ENCODE results near the gene CLEC7A. TPM values are rescaled to one million over a fixed set of nuclear protein-coding genes. Genes with fewer than 3 reads are reported as not detected.

CLEC7A gene
- total RNA-seq, 4 donors from 2014 or later = 1.1 to 40.7 (median 3.6) TPM

DNA sequence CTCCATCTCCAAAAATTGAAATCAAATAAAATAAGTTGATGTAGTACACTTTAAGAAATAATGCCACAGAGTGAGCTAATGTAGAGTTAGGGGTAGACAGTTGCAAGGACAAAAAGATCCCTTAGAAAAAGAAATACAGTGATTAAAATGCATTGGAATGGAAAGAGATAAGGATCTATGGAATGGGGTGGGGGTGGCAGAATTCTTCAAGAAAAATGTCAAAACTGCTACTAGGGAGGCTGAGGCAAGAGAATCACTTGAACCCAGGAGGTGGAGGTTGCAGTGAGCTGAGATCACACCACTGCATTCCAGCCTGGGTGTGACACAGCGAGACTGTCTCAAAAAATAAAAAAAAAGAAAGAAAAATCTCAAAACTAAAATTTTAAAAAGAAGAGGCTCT, 35.4 kb upstream of the CLEC7A start:
- intact Hi-C loops (cut with DNase I; ENCODE audit: low total_unique reads) = no loop called here
- in situ Hi-C loops (cut with MboI; ENCODE audit: low sequenced_read_pairs in 4 of 4) = no loop called here
- no peaks in the 10 kb centered on the region for H3K4me1 ChIP-seq
- DNase-seq (no peak), ATAC-seq (no peak)
- H3K4me3 ChIP-seq = no peak overlapping the region
- H3K36me3 ChIP-seq = no peaks in the 10 kb centered on the region
- TF ChIP-seq, protein P1, sequence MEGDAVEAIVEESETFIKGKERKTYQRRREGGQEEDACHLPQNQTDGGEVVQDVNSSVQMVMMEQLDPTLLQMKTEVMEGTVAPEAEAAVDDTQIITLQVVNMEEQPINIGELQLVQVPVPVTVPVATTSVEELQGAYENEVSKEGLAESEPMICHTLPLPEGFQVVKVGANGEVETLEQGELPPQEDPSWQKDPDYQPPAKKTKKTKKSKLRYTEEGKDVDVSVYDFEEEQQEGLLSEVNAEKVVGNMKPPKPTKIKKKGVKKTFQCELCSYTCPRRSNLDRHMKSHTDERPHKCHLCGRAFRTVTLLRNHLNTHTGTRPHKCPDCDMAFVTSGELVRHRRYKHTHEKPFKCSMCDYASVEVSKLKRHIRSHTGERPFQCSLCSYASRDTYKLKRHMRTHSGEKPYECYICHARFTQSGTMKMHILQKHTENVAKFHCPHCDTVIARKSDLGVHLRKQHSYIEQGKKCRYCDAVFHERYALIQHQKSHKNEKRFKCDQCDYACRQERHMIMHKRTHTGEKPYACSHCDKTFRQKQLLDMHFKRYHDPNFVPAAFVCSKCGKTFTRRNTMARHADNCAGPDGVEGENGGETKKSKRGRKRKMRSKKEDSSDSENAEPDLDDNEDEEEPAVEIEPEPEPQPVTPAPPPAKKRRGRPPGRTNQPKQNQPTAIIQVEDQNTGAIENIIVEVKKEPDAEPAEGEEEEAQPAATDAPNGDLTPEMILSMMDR (IDR thresholded peaks at IDR 0.05 in 4 of 5, conservative IDR thresholded peaks at IDR 0.05 in 1 of 5) = no peak
- TF ChIP-seq POLR2A (IDR thresholded peaks at IDR 0.05) = no peak
- H3K27me3 ChIP-seq = no peaks in the 10 kb centered on the region
- H3K9me3 ChIP-seq = no peaks in the 10 kb centered on the region
- no peak overlapping the region for H3K27ac ChIP-seq

DNA sequence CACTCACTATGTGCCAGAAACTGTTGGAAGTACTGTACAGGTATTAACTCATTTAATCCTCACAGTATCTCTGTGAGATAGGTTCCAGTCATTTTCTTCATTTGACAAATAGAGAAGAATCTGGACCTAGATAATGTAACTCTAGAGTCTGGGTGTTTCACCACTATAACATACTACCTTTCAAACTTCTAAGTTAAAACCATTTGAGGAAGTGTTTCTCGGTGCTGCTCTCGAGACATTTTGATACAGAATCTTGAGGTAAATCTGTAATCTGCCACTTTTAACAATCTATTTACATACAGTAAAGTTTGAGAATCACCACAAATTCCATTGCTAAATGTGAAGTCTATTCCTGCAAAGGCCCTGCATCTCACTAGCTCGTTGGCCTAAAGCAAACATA, 33.1 kb upstream of the CLEC7A start:
- ATAC-seq (no peak), DNase-seq (no peak)
- intact Hi-C loops (cut with DNase I; ENCODE audit: low total_unique reads) (no loop called here), in situ Hi-C loops (cut with MboI; ENCODE audit: low sequenced_read_pairs in 4 of 4) (no loop called here)
- Histone ChIP-seq H3K4me1 (no peaks in the 10 kb centered on the region), H3K27me3 (no peaks in the 10 kb centered on the region), H3K27ac (no peak overlapping the region), H3K36me3 (no peaks in the 10 kb centered on the region), H3K9me3 (no peaks in the 10 kb centered on the region), H3K4me3 (no peak overlapping the region)
- TF ChIP-seq POLR2A (IDR thresholded peaks at IDR 0.05) = no peak
- TF ChIP-seq, protein P1 (IDR thresholded peaks at IDR 0.05 in 4 of 5, conservative IDR thresholded peaks at IDR 0.05 in 1 of 5) = no peak

DNA sequence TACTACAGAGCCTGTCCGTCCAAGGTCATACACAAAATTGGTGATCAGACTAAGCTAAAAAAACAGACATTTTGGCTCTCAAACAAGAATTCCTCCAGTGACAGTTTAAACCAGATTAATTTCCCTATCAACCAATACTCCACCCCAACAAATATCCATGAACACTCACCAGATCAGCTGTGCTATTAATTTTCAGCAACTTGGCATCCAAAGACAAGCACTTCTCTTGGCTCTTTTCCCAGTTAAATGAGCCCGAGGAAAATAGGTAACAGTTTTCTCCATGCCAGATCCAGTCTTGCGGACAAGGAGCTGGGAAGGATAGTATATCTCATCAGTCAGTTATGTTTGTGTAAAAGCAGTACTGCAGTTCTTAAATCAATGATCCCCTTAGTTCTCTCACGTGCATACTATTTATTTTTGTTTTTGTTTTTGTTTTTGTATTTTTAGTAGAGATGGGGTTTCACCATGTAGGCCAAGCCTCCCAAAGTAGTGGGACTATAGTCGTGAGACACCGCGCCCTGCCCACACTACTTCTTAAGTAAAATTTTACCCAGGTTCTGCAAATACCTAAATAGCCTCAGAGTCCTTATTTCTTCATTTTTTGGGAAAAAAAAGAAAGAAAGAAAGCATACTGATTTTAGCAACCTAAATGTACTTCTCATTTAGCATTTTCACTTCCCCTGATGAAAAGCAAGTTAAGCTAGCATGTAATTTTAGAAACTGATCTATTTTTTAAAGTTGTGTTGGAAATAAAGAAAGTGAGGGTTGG, 30.8 kb upstream of the CLEC7A start:
- intact Hi-C loops (cut with DNase I; ENCODE audit: low total_unique reads) (no loop called here), in situ Hi-C loops (cut with MboI; ENCODE audit: low sequenced_read_pairs in 4 of 4) (no loop called here)
- H3K4me3 ChIP-seq = no peak overlapping the region
- DNase-seq (no peak), ATAC-seq (no peak)
- no peaks in the 10 kb centered on the region for H3K9me3 ChIP-seq
- H3K27ac ChIP-seq = no peak overlapping the region
- no peaks in the 10 kb centered on the region for H3K4me1 ChIP-seq
- H3K36me3 ChIP-seq = no peaks in the 10 kb centered on the region
- no peaks in the 10 kb centered on the region for H3K27me3 ChIP-seq
- TF ChIP-seq, protein P1 (IDR thresholded peaks at IDR 0.05 in 4 of 5, conservative IDR thresholded peaks at IDR 0.05 in 1 of 5) = no peak
- TF ChIP-seq POLR2A (IDR thresholded peaks at IDR 0.05) = no peak

DNA sequence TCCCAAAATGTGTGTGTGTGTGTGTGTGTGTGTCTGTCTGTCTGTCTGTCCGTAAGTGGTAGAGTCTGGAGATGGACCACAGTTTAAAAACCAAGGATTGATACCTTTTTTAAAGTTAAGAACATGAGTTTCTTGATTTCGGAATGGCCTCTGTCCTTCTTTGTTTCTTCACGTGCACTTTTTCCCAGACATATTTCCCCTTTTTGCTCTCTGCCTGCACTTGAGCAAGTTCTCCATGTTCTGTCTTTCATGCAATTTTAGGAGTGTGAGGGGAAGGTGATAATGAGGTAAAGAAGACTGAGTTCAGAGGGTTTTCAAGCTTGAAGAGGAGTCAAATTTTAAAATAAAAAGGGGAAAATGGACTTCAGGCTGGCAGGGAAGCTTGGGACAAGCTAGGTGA, 29.3 kb upstream of the CLEC7A start:
- no peak for ATAC-seq
- H3K36me3 ChIP-seq = no peaks in the 10 kb centered on the region
- DNase-seq = no peak
- H3K4me1 ChIP-seq = no peaks in the 10 kb centered on the region
- no peak overlapping the region for H3K4me3 ChIP-seq
- no peak for TF ChIP-seq POLR2A (IDR thresholded peaks at IDR 0.05)
- TF ChIP-seq, protein P1 (IDR thresholded peaks at IDR 0.05 in 4 of 5, conservative IDR thresholded peaks at IDR 0.05 in 1 of 5) = no peak
- no peak overlapping the region for H3K27ac ChIP-seq
- intact Hi-C loops (cut with DNase I; ENCODE audit: low total_unique reads) = no loop called here
- in situ Hi-C loops (cut with MboI; ENCODE audit: low sequenced_read_pairs in 4 of 4) = loop anchor here in 1 of 4 donors (10.0 kb wide), 1 partner anchor 396 kb away; no protein-coding TSS in a partner anchor
- no peaks in the 10 kb centered on the region for H3K27me3 ChIP-seq
- H3K9me3 ChIP-seq = no peaks in the 10 kb centered on the region
